AG10803 (cell line): Measurements from ENCODE around the gene IFT27.
"Not testable (repeated sequence)": the region's sequence is repeated elsewhere in the genome, so short reads cannot be mapped to it uniquely, and the experiment has no call there.

Experiments
- DNase-seq: peaks from one replicate; pipeline ENCODE4 v3.0.0; 2010; ENCODE audit warnings: low read depth
- H3K4me3 ChIP-seq: 2 replicates; pipeline ENCODE4 v1.5.1; 2011; ENCODE audit warnings: mild to moderate bottlenecking, low read length, control low read depth
- CTCF ChIP-seq: conservative IDR thresholded peaks from 2 replicates; pipeline ENCODE4 v1.5.1; 2011; ENCODE audit warnings: mild to moderate bottlenecking, low read length, control low read depth, inconsistent platforms

IFT27 gene

GRCh38 chr22:36736701-36737320 is 39.1 kb downstream of the IFT27 start:
- TF ChIP-seq CTCF: no peak
- no peak for DNase-seq
- no peak overlapping the region for H3K4me3 ChIP-seq

GRCh38 chr22:36734171-36735058 is 41.5 kb downstream of the IFT27 start:
- no peak for TF ChIP-seq CTCF
- H3K4me3 ChIP-seq: no peak overlapping the region
- DNase-seq: peak; percentile 58

GRCh38 chr22:36733271-36733670 is 42.6 kb downstream of the IFT27 start:
- DNase-seq: no peak
- no peak for TF ChIP-seq CTCF
- H3K4me3 ChIP-seq: no peak overlapping the region

GRCh38 chr22:36732609-36733008 is 43.3 kb downstream of the IFT27 start:
- TF ChIP-seq CTCF: no peak
- no peak overlapping the region for H3K4me3 ChIP-seq
- DNase-seq: no peak

- H3K4me3 ChIP-seq: no peak overlapping the region
- no peak for DNase-seq
- TF ChIP-seq CTCF: no peak
These were observed 44.0 kb downstream of the IFT27 start for GRCh38 chr22:36731916-36732315.

GRCh38 chr22:36731321-36731720 is 44.6 kb downstream of the IFT27 start:
- DNase-seq, H3K4me3 ChIP-seq: not testable (repeated sequence)

GRCh38 chr22:36730176-36730858 is 45.6 kb downstream of the IFT27 start:
- no peak for DNase-seq
- TF ChIP-seq CTCF: no peak
- H3K4me3 ChIP-seq: no peak overlapping the region
